Breast epithelium (tissue), 4 donors: Measurements from ENCODE around the gene SNAP25. TPM values are rescaled to one million over a fixed set of nuclear protein-coding genes. Genes with fewer than 3 reads are reported as not detected.

Source experiments
- DNase-seq, 2 donors: peaks; one replicate each; pipeline ENCODE4 v3.0.0-alpha.2; 2019; ENCODE audit warnings: low spot score in 2 of 2
- H3K27ac ChIP-seq, 2 donors: fragments of 200-600 bp; sonication (generic) in 1 of 2; one replicate each; pipeline ENCODE4 v1.5.1; 2016 to 2019; ENCODE audit warnings: mild to moderate bottlenecking in 1 of 2
- H3K27me3 ChIP-seq, 2 donors: fragments of 200-600 bp; sonication (generic) in 1 of 2; one replicate each; pipeline versions ENCODE4 v1.5.1 to v1.6.0; 2017 to 2019; ENCODE audit warnings: control low read depth in 1 of 2, mild to moderate bottlenecking in 1 of 2
- H3K36me3 ChIP-seq: fragments of 200-600 bp; one replicate; pipeline ENCODE4 v1.5.1; 2019
- H3K4me1 ChIP-seq, 2 donors: fragments of 200-600 bp; sonication (generic); one replicate each; pipeline ENCODE4 v1.5.1; 2016 to 2019; ENCODE audit warnings: control low read depth in 1 of 2
- H3K4me3 ChIP-seq, 3 donors: fragments of 200-600 bp; sonication (generic); 1 replicate in 2 of 3; 2 replicates in 1 of 3; pipeline ENCODE4 v1.5.1; 2016 to 2019; ENCODE audit warnings: mild to moderate bottlenecking in 3 of 3, moderate library complexity in 2 of 3
- H3K9me3 ChIP-seq, 2 donors: fragments of 200-600 bp; sonication (generic) in 1 of 2; one replicate each; pipeline ENCODE4 v1.5.1; 2016 to 2019; ENCODE audit warnings: control low read depth in 1 of 2
- POLR2A ChIP-seq: fragments of 450-650 bp; IDR thresholded peaks from one replicate; pipeline ENCODE4 v1.6.1; 2016; ENCODE audit warnings: antibody characterized with exemption, mild to moderate bottlenecking, moderate library complexity
- POLR2AphosphoS5 ChIP-seq, 3 donors: sonication (generic); formaldehyde crosslinking; IDR thresholded peaks; one replicate each; pipeline ENCODE4 v1.6.1; 2017; ENCODE audit warnings: antibody characterized with exemption in 3 of 3
- intact Hi-C: fragments of 100-400 bp; cut with DNase I; formaldehyde crosslinking; loops from one replicate; pipeline ENCODE4 v1.15.1; 2023; ENCODE audit warnings: low total_unique reads
- total RNA-seq, 3 donors: library from RNA; depleted of rRNA; stranded (reverse); fragments of >200 nt; gene quantifications; one replicate each; pipeline ENCODE4 v1.1.0, GENCODE V29; 2016
- TF ChIP-seq, protein P1 (sequence below), 3 donors: fragments of 450-650 bp; IDR thresholded peaks; one replicate each; pipeline ENCODE4 v1.5.1; 2016 to 2017; ENCODE audit warnings: antibody characterized with exemption in 3 of 3, mild to moderate bottlenecking in 3 of 3, moderate library complexity in 3 of 3

The SNAP25 gene
- total RNA-seq, 3 donors from 2014 or later = 0.32 to 1.6 (median 1.6) TPM

DNA sequence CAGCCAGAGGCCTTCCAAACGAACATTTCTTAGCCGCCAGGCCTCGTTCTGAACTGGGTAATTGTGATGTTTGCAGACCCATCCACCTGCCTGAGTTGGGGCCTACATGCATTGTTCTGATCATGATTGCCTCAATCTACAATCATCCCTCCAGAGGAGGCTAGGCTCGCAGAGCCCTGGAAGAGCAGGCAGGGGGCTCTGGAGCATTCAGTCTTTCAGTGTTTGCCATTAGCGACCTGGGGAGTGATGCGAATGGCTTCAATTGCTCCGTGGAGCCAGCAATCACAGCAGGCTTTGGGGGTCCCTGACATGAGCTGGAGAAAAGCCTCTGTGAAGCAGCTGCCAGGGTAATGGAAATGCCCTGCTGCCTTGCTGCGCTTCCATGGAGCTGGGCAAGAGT is 22.0 kb downstream of the SNAP25 start:
- no peak for DNase-seq
- Histone ChIP-seq H3K9me3 (no peaks in the 10 kb centered on the region), H3K27me3 (no peaks in the 10 kb centered on the region), H3K36me3 (no peaks in the 10 kb centered on the region), H3K4me1 (peaks cover 0 to 5% of the 10 kb centered on the region in 2 donors), H3K4me3 (no peak overlapping the region), H3K27ac (no peak overlapping the region)
- TF ChIP-seq POLR2AphosphoS5 (IDR thresholded peaks at IDR 0.05) (no peak), POLR2A (no peak)
- TF ChIP-seq, protein P1, sequence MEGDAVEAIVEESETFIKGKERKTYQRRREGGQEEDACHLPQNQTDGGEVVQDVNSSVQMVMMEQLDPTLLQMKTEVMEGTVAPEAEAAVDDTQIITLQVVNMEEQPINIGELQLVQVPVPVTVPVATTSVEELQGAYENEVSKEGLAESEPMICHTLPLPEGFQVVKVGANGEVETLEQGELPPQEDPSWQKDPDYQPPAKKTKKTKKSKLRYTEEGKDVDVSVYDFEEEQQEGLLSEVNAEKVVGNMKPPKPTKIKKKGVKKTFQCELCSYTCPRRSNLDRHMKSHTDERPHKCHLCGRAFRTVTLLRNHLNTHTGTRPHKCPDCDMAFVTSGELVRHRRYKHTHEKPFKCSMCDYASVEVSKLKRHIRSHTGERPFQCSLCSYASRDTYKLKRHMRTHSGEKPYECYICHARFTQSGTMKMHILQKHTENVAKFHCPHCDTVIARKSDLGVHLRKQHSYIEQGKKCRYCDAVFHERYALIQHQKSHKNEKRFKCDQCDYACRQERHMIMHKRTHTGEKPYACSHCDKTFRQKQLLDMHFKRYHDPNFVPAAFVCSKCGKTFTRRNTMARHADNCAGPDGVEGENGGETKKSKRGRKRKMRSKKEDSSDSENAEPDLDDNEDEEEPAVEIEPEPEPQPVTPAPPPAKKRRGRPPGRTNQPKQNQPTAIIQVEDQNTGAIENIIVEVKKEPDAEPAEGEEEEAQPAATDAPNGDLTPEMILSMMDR (IDR thresholded peaks at IDR 0.05) = no peak
- intact Hi-C loops = no loop called here

DNA sequence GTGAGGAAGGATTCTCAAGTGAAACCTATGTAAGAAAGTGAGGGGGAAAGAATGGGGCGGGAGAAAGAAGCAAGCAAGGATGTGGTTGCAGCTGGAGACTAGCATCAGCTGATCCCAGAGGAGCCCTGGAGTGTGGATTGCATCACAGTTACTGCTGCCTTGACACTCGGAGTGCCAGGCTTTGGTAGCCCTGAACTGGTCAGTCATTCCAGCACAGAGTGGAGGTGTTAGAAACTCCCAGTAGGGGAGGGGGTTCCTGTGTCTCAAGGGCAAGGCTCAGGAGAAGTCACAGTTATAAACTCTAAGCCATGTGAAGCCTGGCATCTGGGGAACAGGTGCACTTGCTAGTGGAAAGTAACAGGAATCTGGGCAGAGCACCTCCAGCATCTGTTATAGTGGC is 23.5 kb downstream of the SNAP25 start:
- H3K27me3 ChIP-seq = no peaks in the 10 kb centered on the region
- peaks cover 0 to 5% of the 10 kb centered on the region in 2 donors for H3K4me1 ChIP-seq
- no peak overlapping the region for H3K27ac ChIP-seq
- DNase-seq = no peak
- no peak overlapping the region for H3K4me3 ChIP-seq
- no peaks in the 10 kb centered on the region for H3K36me3 ChIP-seq
- intact Hi-C loops = no loop called here
- H3K9me3 ChIP-seq = no peaks in the 10 kb centered on the region
- TF ChIP-seq POLR2A = no peak
- TF ChIP-seq, protein P1 (IDR thresholded peaks at IDR 0.05) = no peak
- TF ChIP-seq POLR2AphosphoS5 (IDR thresholded peaks at IDR 0.05) = no peak

DNA sequence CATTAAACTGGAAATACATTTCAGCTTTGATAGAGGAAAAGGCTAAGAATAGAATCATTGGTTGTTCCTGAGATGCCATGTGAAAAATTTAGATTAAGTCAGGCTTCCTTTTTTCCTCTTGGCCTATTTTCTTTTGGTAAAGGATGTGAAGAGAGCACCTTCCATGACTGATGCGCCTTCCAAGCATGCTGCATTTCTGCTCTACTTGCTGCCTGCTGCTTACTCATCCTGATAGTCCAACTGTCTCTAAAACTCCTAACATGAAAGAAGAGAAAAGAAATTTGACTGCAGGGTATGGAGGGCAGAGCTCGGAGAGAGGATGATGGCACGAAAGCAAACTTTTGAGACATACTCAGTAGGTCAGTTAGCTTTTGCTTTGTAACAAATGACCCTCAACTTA is 28.8 kb downstream of the SNAP25 start:
- H3K27me3 ChIP-seq = no peaks in the 10 kb centered on the region
- intact Hi-C loops = no loop called here
- H3K27ac ChIP-seq = no peak overlapping the region
- no peaks in the 10 kb centered on the region for H3K4me1 ChIP-seq
- H3K36me3 ChIP-seq = no peaks in the 10 kb centered on the region
- no peak overlapping the region for H3K4me3 ChIP-seq
- DNase-seq = no peak
- no peaks in the 10 kb centered on the region for H3K9me3 ChIP-seq
- TF ChIP-seq POLR2AphosphoS5 (IDR thresholded peaks at IDR 0.05) (no peak), POLR2A (no peak)
- TF ChIP-seq, protein P1 (IDR thresholded peaks at IDR 0.05) = no peak

DNA sequence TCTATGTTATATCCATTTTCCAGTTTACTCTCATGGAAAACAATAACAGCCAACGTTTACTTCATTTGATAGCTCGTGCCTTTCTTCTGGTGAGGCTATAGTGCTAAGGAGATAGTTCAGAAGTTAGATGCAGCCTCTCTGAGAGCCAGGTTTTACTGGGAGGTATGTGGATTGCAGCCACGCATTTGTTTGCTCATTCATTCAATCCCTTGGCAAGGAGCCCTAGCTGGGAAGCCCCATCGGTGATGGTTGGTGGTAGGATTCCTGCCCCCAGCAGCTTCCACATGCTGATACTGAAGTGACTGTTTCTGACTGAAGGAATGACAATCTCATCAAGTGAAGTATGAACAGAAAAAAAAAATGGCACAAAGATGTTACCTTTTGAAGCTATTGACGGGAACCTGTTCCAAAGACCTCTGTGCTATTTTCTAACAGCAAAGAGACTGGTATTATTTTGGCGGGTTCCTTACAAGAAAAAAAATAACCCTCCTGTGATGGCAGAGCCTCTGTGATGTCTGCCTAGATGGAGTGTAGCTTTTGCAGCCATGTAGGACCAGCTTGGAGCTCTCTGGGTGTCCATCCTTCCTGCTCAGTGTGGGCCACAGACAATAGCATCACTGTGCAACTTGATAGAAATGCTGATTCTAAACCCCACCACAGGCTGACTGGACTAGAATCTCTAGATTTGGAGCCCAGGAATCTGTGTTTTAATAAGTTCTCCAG is 30.6 kb downstream of the SNAP25 start:
- no peak overlapping the region for H3K27ac ChIP-seq
- TF ChIP-seq, protein P1 (IDR thresholded peaks at IDR 0.05) = no peak
- no peak for TF ChIP-seq POLR2A
- no peak for TF ChIP-seq POLR2AphosphoS5 (IDR thresholded peaks at IDR 0.05)

DNA sequence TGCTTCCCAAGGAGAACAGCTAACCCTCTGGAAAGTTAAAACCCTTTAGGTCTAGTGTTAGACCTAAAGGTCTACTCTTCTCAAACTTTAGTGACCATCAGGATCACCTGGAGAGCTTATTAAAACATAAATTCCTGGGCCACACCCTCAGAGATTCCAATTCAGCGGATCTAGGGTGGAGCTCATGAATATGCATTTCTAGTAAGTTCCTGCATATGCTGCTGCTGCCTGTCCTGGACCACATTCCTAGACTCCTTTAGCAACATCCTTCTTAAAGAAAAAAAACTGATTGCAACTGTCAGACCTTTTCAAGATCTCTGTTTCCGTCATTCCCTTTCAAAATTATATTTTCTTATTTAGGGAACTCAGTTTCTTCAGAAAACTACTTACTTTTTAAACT is 31.2 kb downstream of the SNAP25 start:
- H3K27ac ChIP-seq = no peak overlapping the region
- no peaks in the 10 kb centered on the region for H3K4me1 ChIP-seq
- TF ChIP-seq, protein P1 (IDR thresholded peaks at IDR 0.05) = no peak
- no peak for TF ChIP-seq POLR2A
- no peak for TF ChIP-seq POLR2AphosphoS5 (IDR thresholded peaks at IDR 0.05)
- no peaks in the 10 kb centered on the region for H3K36me3 ChIP-seq
- H3K4me3 ChIP-seq = no peak overlapping the region
- no peak for DNase-seq
- intact Hi-C loops = no loop called here
- H3K27me3 ChIP-seq = no peaks in the 10 kb centered on the region
- H3K9me3 ChIP-seq = no peaks in the 10 kb centered on the region

More for the DNA sequence above, 30.6 kb downstream of the SNAP25 start:
- Histone ChIP-seq H3K9me3 (no peaks in the 10 kb centered on the region), H3K27me3 (no peaks in the 10 kb centered on the region), H3K4me3 (no peak overlapping the region), H3K36me3 (no peaks in the 10 kb centered on the region), H3K4me1 (no peaks in the 10 kb centered on the region)
- no peak for DNase-seq
- intact Hi-C loops = no loop called here
